IgD-negative memory B cell (primary cell): ENCODE results near the gene RFX2. TPM values are rescaled to one million over a fixed set of nuclear protein-coding genes. Genes with fewer than 3 reads are reported as not detected.
A peak's percentile ranks its signal among the peaks of the same experiment; 100 is the strongest.
"Not testable (repeated sequence)": the region's sequence is repeated elsewhere in the genome, so short reads cannot be mapped to it uniquely, and the experiment has no call there.

Experiments used
- H3K27ac Mint-ChIP-seq, 3 donors: one replicate each; pipeline ENCODE4 v1.8.0; 2020 to 2022; ENCODE audit warnings: mild to moderate bottlenecking in 3 of 3, mixed read lengths in 3 of 3, moderate library complexity in 1 of 3
- H3K27me3 Mint-ChIP-seq: one replicate; pipeline ENCODE4 v1.8.0; 2021; ENCODE audit warnings: mixed read lengths
- H3K36me3 Mint-ChIP-seq: one replicate; pipeline ENCODE4 v1.8.0; 2020; ENCODE audit warnings: mild to moderate bottlenecking, mixed read lengths
- H3K4me1 Mint-ChIP-seq, 3 donors: one replicate each; pipeline ENCODE4 v1.8.0; 2020 to 2022; ENCODE audit warnings: mixed read lengths in 3 of 3, mild to moderate bottlenecking in 1 of 3
- H3K4me3 Mint-ChIP-seq, 4 donors: one replicate each; pipeline ENCODE4 v1.8.0; 2020 to 2022; ENCODE audit warnings: mild to moderate bottlenecking in 4 of 4, mixed read lengths in 4 of 4, moderate library complexity in 3 of 4
- H3K9me3 Mint-ChIP-seq, 3 donors: one replicate each; pipeline ENCODE4 v1.8.0; 2020 to 2021; ENCODE audit warnings: mixed read lengths in 3 of 3, mild to moderate bottlenecking in 1 of 3
- polyA plus RNA-seq: library from polyadenylated mRNA; unstranded; fragments of 300-500 nt; fragmentation: Illumina TruSeq; gene quantifications from one replicate; pipeline ENCODE4 v1.2.3, GENCODE V29; 2021

The RFX2 gene
- polyA plus RNA-seq, 1 donor from 2014 or later = 3.1 TPM

GRCh38 chr19:6074709-6075403 lies 35.4 kb downstream of the RFX2 start:
- H3K9me3 Mint-ChIP-seq = no peaks in the 10 kb centered on the region
- peaks cover 2% of the 10 kb centered on the region for H3K36me3 Mint-ChIP-seq
- peak overlapping the region in 1 of 3 donors; percentile 23 for H3K27ac Mint-ChIP-seq
- peaks cover 6 to 10% (median 7%) of the 10 kb centered on the region in 3 donors for H3K4me1 Mint-ChIP-seq
- peak overlapping the region in 1 of 4 donors; percentile 29 for H3K4me3 Mint-ChIP-seq
- peaks cover 2% of the 10 kb centered on the region for H3K27me3 Mint-ChIP-seq

DNA sequence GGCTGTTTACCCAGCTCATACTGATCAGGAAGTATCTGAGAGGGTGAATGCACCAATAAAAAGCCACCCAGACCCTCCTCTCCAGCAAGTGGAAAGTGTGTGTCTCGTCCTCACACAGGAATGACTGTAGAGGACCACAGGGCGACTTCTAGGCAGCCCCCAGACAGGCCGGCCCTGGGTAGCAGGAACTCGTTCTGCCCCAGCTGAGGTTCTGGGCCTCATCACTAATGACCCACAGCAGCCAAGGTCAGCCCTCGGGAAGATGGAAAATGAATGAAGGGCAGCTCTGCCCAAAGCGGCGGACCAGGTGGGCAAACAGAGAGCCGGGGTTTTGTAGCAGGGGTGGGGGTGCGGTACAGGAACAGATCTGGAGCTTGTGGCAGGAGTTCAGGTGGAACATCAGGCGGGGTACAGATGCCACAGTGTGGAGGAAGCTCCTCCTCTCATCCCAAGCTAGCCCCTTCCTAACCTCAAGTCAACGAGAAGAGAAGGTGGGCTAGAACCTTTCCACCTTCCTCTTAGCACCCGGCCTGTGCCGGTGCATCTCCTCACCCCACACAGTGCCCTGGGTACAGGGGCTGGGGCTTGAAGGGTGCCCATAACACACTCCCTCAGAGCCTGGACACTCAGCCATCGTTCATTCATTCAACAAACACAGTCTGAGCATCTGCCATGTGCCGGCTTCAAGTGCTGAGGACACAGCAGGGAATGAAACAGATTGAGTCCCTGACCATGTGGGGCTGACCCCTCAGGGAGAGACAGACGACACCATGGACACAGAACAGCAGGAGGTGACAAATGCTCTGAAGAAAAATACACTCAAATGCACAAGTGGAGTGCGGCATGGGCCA lies 36.2 kb downstream of the RFX2 start:
- H3K9me3 Mint-ChIP-seq = no peaks in the 10 kb centered on the region
- H3K4me1 Mint-ChIP-seq = peaks cover 7 to 10% (median 10%) of the 10 kb centered on the region in 3 donors
- peaks cover 2% of the 10 kb centered on the region for H3K27me3 Mint-ChIP-seq
- no peak overlapping the region for H3K27ac Mint-ChIP-seq
- peaks cover under 1% of the 10 kb centered on the region for H3K36me3 Mint-ChIP-seq
- peak overlapping the region in 1 of 4 donors; percentile 82 for H3K4me3 Mint-ChIP-seq

- H3K4me1 Mint-ChIP-seq, H3K9me3 Mint-ChIP-seq, H3K4me3 Mint-ChIP-seq, H3K36me3 Mint-ChIP-seq, H3K27me3 Mint-ChIP-seq, H3K27ac Mint-ChIP-seq: not testable (repeated sequence)
Measured at GRCh38 chr19:6073233-6073632, 37.1 kb downstream of the RFX2 start.

DNA sequence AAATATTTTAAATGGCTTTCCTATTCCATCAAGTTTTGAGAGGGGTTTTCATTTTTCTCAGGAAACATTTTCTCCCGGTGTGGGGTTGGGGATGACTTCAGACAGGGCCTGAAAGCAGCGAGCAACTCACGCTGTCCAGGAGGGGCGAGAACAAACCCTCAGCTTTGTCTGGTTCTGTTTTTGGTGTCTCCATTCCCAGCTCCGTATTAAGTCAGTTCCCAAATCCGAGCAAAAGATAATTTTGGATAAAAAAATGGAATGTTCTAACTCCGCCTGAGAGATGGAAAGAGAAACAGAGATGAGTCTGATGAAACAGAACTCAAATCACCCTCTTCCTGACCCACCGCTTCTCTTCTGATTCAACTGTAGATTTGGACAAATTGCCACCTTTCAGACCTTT lies 38.4 kb downstream of the RFX2 start:
- no peak overlapping the region for H3K27ac Mint-ChIP-seq
- H3K9me3 Mint-ChIP-seq = no peaks in the 10 kb centered on the region
- H3K4me3 Mint-ChIP-seq = no peak overlapping the region
- H3K36me3 Mint-ChIP-seq = no peaks in the 10 kb centered on the region
- H3K27me3 Mint-ChIP-seq = peaks cover 2% of the 10 kb centered on the region
- H3K4me1 Mint-ChIP-seq = peaks cover 0 to 5% (median 5%) of the 10 kb centered on the region in 3 donors

DNA sequence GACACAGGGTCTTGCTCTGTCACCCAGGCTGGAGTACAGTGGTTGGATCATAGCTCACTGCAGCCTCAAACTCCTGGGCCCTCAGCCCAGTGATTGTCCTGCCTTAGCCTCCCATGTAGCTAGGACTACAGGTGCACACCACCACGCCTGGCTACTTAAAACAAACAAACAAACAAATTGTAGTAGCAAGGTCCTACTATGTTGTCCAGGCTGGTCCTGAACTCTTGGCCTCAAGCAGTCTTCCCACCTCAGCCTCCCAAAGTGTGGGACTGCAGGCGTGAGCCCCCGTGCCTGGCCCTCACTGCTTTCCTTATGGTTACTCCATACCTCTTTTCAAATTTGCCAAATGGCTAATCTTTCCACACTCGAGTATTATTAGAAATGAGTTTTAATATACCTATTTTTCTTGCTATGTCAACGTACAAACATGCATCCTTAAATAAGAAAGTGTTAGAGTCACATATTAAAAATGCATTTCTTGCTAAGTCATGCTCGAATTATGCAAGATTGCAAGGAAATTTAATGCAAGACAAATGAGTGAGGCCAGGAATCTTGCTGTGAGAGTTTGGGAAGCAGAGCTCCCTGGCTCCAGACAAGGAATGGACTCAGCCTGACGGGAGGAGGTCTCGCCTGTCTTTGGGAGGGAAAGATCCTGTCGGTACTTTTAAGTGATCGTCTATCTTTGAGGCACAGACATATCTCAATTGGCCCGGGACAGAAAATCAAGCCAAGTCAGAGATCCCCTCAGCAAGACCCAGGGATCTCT lies 39.4 kb downstream of the RFX2 start:
- Mint-ChIP-seq H3K4me3 (no peak overlapping the region), H3K4me1 (peaks cover 0 to 14% (median 4%) of the 10 kb centered on the region in 3 donors), H3K27ac (peak overlapping the region in 1 of 3 donors; percentile 84), H3K27me3 (peaks cover 7% of the 10 kb centered on the region), H3K36me3 (no peaks in the 10 kb centered on the region), H3K9me3 (no peaks in the 10 kb centered on the region)

DNA sequence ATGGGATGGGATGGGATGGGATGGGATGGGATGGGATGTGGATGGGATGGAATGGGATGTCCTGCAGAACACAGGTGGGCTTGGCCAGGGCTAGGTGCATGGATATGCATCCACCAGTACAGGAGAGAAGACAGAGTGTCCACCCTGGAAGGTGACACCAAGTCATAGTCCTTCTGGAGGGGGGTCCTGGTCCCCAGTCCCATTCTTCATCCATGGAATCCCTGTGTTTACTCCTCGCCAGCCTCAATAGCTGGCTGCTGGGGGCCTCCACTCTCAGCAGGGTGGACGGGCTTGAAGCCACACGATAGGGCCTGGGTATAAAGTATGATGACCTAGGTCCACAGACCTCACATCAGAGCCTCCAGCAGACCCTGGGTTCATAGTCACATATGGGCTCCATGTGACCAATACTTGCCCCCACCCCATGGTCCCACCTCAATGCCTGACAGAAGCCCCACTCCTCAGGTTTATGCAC lies 40.1 kb downstream of the RFX2 start:
- Mint-ChIP-seq H3K4me1 (peaks cover 0 to 17% (median 6%) of the 10 kb centered on the region in 3 donors), H3K4me3 (no peak overlapping the region), H3K36me3 (no peaks in the 10 kb centered on the region), H3K27ac (peak overlapping the region in 1 of 3 donors; percentile 84), H3K9me3 (no peaks in the 10 kb centered on the region), H3K27me3 (peaks cover 8% of the 10 kb centered on the region)

- peaks cover 8% of the 10 kb centered on the region for H3K27me3 Mint-ChIP-seq
- no peaks in the 10 kb centered on the region for H3K9me3 Mint-ChIP-seq
- peak overlapping the region in 2 of 4 donors; percentile 12 to 30 for H3K4me3 Mint-ChIP-seq
- no peaks in the 10 kb centered on the region for H3K36me3 Mint-ChIP-seq
- peaks cover 0 to 15% (median 6%) of the 10 kb centered on the region in 3 donors for H3K4me1 Mint-ChIP-seq
- peak overlapping the region; percentile 32 to 94 (median 40) for H3K27ac Mint-ChIP-seq
Measured at GRCh38 chr19:6069268-6069791, 41.0 kb downstream of the RFX2 start.

DNA sequence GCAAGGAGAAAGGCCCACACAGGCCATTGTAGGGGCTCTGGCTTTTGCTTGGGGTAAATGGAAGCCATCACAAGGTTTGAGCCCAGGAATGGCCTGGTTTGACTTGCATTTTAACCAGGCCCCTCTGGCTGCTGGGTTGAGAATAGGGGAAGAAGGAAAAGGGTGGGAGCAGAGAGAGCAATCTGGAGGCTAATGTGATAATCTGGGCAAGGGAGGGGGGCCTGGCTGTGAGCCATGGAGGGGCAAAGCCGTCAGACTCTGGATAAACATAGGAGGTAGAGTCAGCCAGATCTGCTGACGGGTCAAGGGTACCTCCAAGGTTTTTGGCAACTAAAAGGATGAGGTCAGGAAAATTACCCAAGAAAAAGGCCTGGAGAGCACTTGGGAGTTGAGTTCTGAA lies 41.6 kb downstream of the RFX2 start:
- H3K4me3 Mint-ChIP-seq = no peak overlapping the region
- peaks cover 13% of the 10 kb centered on the region for H3K27me3 Mint-ChIP-seq
- no peak overlapping the region for H3K27ac Mint-ChIP-seq
- H3K36me3 Mint-ChIP-seq = no peaks in the 10 kb centered on the region
- no peaks in the 10 kb centered on the region for H3K9me3 Mint-ChIP-seq
- H3K4me1 Mint-ChIP-seq = peaks cover 0 to 12% (median 6%) of the 10 kb centered on the region in 3 donors

GRCh38 chr19:6067975-6068374 lies 42.3 kb downstream of the RFX2 start:
- peaks cover 0 to 13% (median 6%) of the 10 kb centered on the region in 3 donors for H3K4me1 Mint-ChIP-seq
- no peak overlapping the region for H3K27ac Mint-ChIP-seq
- H3K36me3 Mint-ChIP-seq = no peaks in the 10 kb centered on the region
- H3K4me3 Mint-ChIP-seq = no peak overlapping the region
- H3K9me3 Mint-ChIP-seq = no peaks in the 10 kb centered on the region
- peaks cover 13% of the 10 kb centered on the region for H3K27me3 Mint-ChIP-seq

- peak overlapping the region in 1 of 3 donors; percentile 1 for H3K27ac Mint-ChIP-seq
Measured at GRCh38 chr19:6066661-6067646, 43.3 kb downstream of the RFX2 start.

GRCh38 chr19:6065685-6066374 lies 44.5 kb downstream of the RFX2 start:
- no peaks in the 10 kb centered on the region for H3K36me3 Mint-ChIP-seq
- H3K9me3 Mint-ChIP-seq = no peaks in the 10 kb centered on the region
- peak overlapping the region in 1 of 4 donors; percentile 64 for H3K4me3 Mint-ChIP-seq
- peaks cover 23% of the 10 kb centered on the region for H3K27me3 Mint-ChIP-seq
- peaks cover 0 to 17% (median 6%) of the 10 kb centered on the region in 3 donors for H3K4me1 Mint-ChIP-seq
- H3K27ac Mint-ChIP-seq = no peak overlapping the region

More at GRCh38 chr19:6066661-6067646, 43.3 kb downstream of the RFX2 start:
- Mint-ChIP-seq H3K4me3 (peak overlapping the region in 1 of 4 donors; percentile 6), H3K36me3 (no peaks in the 10 kb centered on the region), H3K27me3 (peaks cover 23% of the 10 kb centered on the region), H3K9me3 (no peaks in the 10 kb centered on the region), H3K4me1 (peaks cover 0 to 13% (median 6%) of the 10 kb centered on the region in 3 donors)

DNA sequence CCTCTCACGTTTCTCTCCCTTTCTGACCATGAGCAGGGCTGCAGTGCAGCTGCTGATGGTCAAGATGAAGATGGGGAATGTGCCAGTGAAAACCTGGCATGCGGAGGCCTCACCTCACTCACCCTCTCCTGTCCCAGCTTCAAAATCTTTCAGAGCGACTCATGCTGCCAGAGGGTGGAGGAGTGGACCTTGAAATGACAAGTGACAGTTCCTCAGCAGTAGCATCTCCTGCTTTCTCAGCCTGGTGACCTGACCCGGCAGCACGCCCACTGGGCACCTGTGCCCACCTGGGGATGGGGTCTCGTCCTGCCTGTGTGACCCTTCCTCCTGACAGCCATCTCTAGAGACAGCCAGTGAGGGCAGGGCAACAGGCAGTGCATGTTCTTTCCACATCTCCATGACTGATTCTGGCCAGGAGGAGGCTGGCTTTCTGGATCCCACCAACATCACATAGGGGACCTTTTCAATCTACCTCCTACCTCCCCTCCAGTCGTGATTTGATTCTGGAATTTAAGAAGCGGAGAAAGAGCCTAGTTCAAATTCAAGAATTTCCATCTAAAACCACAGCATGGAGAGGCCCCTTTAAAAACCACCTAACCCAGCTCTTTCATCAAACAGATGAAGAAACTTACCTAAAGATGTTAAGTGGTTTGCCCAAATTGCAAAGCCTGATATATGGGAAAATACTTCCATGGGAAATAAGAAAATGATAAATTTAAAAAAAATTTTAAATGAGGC lies 45.8 kb downstream of the RFX2 start:
- H3K4me3 Mint-ChIP-seq = no peak overlapping the region
- no peaks in the 10 kb centered on the region for H3K9me3 Mint-ChIP-seq
- H3K27ac Mint-ChIP-seq = no peak overlapping the region
- no peaks in the 10 kb centered on the region for H3K36me3 Mint-ChIP-seq
- H3K27me3 Mint-ChIP-seq = peaks cover 23% of the 10 kb centered on the region
- peaks cover 0 to 17% (median 5%) of the 10 kb centered on the region in 3 donors for H3K4me1 Mint-ChIP-seq
